Muscle of leg (tissue), 11 donors: ENCODE results near the gene RPH3AL. TPM values are rescaled to one million over a fixed set of nuclear protein-coding genes. Genes with fewer than 3 reads are reported as not detected.

Experiments
- DNase-seq: peaks from one replicate; pipeline ENCODE4 v3.0.0; 2013
- H3K27ac ChIP-seq: one replicate; pipeline ENCODE4 v1.5.1; 2013; ENCODE audit warnings: mild to moderate bottlenecking, low read length, control low read depth
- H3K27me3 ChIP-seq: one replicate; pipeline ENCODE4 v1.6.1; 2013; ENCODE audit warnings: low read length; ENCODE audit not compliant: control insufficient read depth, insufficient read depth
- H3K36me3 ChIP-seq: one replicate; pipeline ENCODE4 v1.6.1; 2013; ENCODE audit warnings: low read length; ENCODE audit not compliant: control insufficient read depth, insufficient read depth
- H3K4me1 ChIP-seq: one replicate; pipeline ENCODE4 v1.6.1; 2013; ENCODE audit warnings: low read length; ENCODE audit not compliant: control insufficient read depth, insufficient read depth
- H3K4me3 ChIP-seq: one replicate; pipeline ENCODE4 v1.5.1; 2013; ENCODE audit warnings: low read length, control low read depth
- H3K9me3 ChIP-seq: replicated peaks from 2 replicates; pipeline ENCODE4 v1.6.1; 2013; ENCODE audit warnings: low read depth, low read length; ENCODE audit not compliant: control insufficient read depth
- WGBS: methylation state at CpG from one replicate; pipeline ENCODE4 v1.1.5; 2013; ENCODE audit warnings: missing lambda C conversion rate; ENCODE audit not compliant: insufficient coverage; 5-methylcytosine and 5-hydroxymethylcytosine counted together
- polyA plus RNA-seq, 8 donors: library from polyadenylated mRNA; unstranded; fragments of 120-200 nt; gene quantifications; one replicate each; pipeline versions ENCODE4 v1.2.1 to v1.2.3, GENCODE V29; 2013; ENCODE audit warnings: inconsistent platforms in 1 of 8, low replicate concordance in 1 of 8; ENCODE audit not compliant: insufficient read length in 8 of 8, insufficient read depth in 1 of 8
- total RNA-seq: library from RNA; stranded (reverse); fragments of 120-200 nt; gene quantifications from one replicate; pipeline ENCODE4 v1.2.4, GENCODE V29; 2013

Gene RPH3AL
- total and polyA plus RNA-seq, 9 donors, result 3.0 to 6.1 (median 4.8) TPM

GRCh38 chr17:192666-193425 is 159.8 kb downstream of the RPH3AL start:
- Histone ChIP-seq H3K4me3 (no peak overlapping the region), H3K36me3 (no peaks in the 10 kb centered on the region), H3K27ac (no peak overlapping the region), H3K4me1 (peaks cover 3% of the 10 kb centered on the region), H3K27me3 (peaks cover 3% of the 10 kb centered on the region), H3K9me3 (no peaks in the 10 kb centered on the region)
- 85% methylated on average over 10 of the region's 21 CpGs for WGBS
- no peak for DNase-seq

- 64% methylated on average over 2 of the region's 7 CpGs for WGBS
Measured at GRCh38 chr17:189444-189843, 163.2 kb downstream of the RPH3AL start.

GRCh38 chr17:187130-187529 is 165.5 kb downstream of the RPH3AL start:
- Histone ChIP-seq H3K27ac (no peak overlapping the region), H3K9me3 (no peaks in the 10 kb centered on the region), H3K4me1 (peaks cover 12% of the 10 kb centered on the region), H3K27me3 (peaks cover 28% of the 10 kb centered on the region), H3K4me3 (no peak overlapping the region), H3K36me3 (no peaks in the 10 kb centered on the region)
- 67% methylated on average over 1 of the region's 2 CpGs for WGBS
- DNase-seq, result no peak

More at GRCh38 chr17:189444-189843, 163.2 kb downstream of the RPH3AL start:
- Histone ChIP-seq H3K27me3 (peaks cover 11% of the 10 kb centered on the region), H3K4me3 (no peak overlapping the region), H3K4me1 (no peaks in the 10 kb centered on the region), H3K36me3 (no peaks in the 10 kb centered on the region), H3K27ac (no peak overlapping the region), H3K9me3 (no peaks in the 10 kb centered on the region)
- no peak for DNase-seq

- no peak for DNase-seq
- Histone ChIP-seq H3K27me3 (peaks cover 34% of the 10 kb centered on the region), H3K4me3 (no peak overlapping the region), H3K27ac (no peak overlapping the region), H3K36me3 (no peaks in the 10 kb centered on the region), H3K4me1 (peaks cover 16% of the 10 kb centered on the region), H3K9me3 (no peaks in the 10 kb centered on the region)
- WGBS, result 45% methylated on average over 6 of the region's 14 CpGs
Measured at GRCh38 chr17:185445-186138, 167.0 kb downstream of the RPH3AL start.

GRCh38 chr17:183021-183420 is 169.6 kb downstream of the RPH3AL start:
- peaks cover 34% of the 10 kb centered on the region for H3K4me1 ChIP-seq
- WGBS, result 58% methylated on average over 3 of the region's 8 CpGs
- no peaks in the 10 kb centered on the region for H3K36me3 ChIP-seq
- H3K9me3 ChIP-seq, result no peaks in the 10 kb centered on the region
- no peak for DNase-seq
- H3K27ac ChIP-seq, result no peak overlapping the region
- H3K4me3 ChIP-seq, result no peak overlapping the region
- peaks cover 53% of the 10 kb centered on the region for H3K27me3 ChIP-seq

- DNase-seq, result no peak
- H3K9me3 ChIP-seq, result no peaks in the 10 kb centered on the region
- H3K27ac ChIP-seq, result no peak overlapping the region
- H3K27me3 ChIP-seq, result peaks cover 60% of the 10 kb centered on the region
- no peak overlapping the region for H3K4me3 ChIP-seq
- H3K36me3 ChIP-seq, result no peaks in the 10 kb centered on the region
- H3K4me1 ChIP-seq, result peaks cover 34% of the 10 kb centered on the region
- WGBS, result 46% methylated on average over 10 of the region's 18 CpGs
Measured at GRCh38 chr17:182050-182751, 170.4 kb downstream of the RPH3AL start.

GRCh38 chr17:181245-182049 is 171.2 kb downstream of the RPH3AL start, which contains the start of gene DOC2B:
Gene DOC2B, minus strand, starts transcription at chr17:181650. Its CDS starts 171 bp downstream, at chr17:181479.
- H3K27me3 ChIP-seq, result peaks cover 60% of the 10 kb centered on the region
- DNase-seq, result peak; percentile 66
- H3K27ac ChIP-seq, result no peak within 1 kb of the TSS
- H3K4me1 ChIP-seq, result peaks cover 34% of the 10 kb centered on the region
- WGBS, result 2% methylated on average over 120 of the region's 120 CpGs
- peak within 1 kb of the TSS; percentile 28 for H3K4me3 ChIP-seq
- no peaks in the 10 kb centered on the region for H3K9me3 ChIP-seq
- H3K36me3 ChIP-seq, result no peaks in the 10 kb centered on the region

GRCh38 chr17:180381-181244 is 172.0 kb downstream of the RPH3AL start:
- no peak overlapping the region for H3K27ac ChIP-seq
- H3K9me3 ChIP-seq, result no peaks in the 10 kb centered on the region
- peak; percentile 48 for DNase-seq
- peaks cover 34% of the 10 kb centered on the region for H3K4me1 ChIP-seq
- H3K27me3 ChIP-seq, result peaks cover 60% of the 10 kb centered on the region
- H3K4me3 ChIP-seq, result peak overlapping the region; percentile 28
- H3K36me3 ChIP-seq, result no peaks in the 10 kb centered on the region
- under 1% methylated on average over 112 of the region's 112 CpGs for WGBS

GRCh38 chr17:179781-180380 is 172.7 kb downstream of the RPH3AL start:
- Histone ChIP-seq H3K4me3 (peak overlapping the region; percentile 26), H3K9me3 (no peaks in the 10 kb centered on the region), H3K27ac (no peak overlapping the region), H3K4me1 (peaks cover 34% of the 10 kb centered on the region), H3K27me3 (peaks cover 60% of the 10 kb centered on the region), H3K36me3 (no peaks in the 10 kb centered on the region)
- 11% methylated on average over 26 of the region's 32 CpGs for WGBS
- no peak for DNase-seq
